Measurements from ENCODE around the gene PI4K2A.
A peak's percentile ranks its signal among the peaks of the same experiment; 100 is the strongest.

The PI4K2A gene

GRCh38 chr10:97640174-97640867 lies at the start of gene PI4K2A:
PI4K2A (plus strand) TSS chr10:97640671; CDS start chr10:97640743, 72 bp downstream.
- DNase-seq (ENCODE audit: low spot score), result peak; percentile 99

DNA sequence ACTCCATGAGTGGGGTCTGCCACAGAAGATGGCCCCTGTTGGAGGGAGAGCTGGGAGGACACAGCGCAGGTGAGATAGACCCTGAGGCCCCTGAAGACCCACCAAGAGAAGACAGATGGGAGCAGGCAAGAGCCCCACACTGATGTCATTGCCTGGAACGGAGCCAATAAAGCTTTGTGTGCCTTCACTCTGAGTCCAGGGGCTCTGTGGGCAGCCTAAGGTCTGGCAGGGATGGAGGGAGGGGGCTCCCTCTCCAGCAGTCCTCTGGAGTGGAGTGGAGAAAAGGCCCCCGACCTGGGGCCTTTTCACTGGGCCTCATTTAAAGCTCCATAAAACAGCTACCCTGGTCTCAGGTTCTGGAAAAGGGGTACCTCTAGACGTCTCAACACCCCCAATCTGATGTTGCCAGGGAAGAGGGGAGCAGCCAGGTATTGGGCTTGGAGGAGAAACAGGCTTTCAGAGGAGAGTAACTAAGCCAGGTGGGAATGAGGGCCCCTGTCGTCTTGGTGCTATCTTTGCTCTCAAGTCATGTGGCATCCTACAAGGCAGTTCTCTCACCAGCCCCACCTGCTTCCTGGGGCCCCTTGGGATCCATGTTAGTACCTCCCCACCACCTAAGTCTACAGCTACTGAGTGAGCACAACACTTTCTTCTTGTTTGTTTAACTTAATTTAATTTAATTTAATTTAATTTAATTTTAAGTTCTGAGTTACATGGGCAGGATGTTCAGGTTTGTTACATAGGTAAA lies 49.5 kb upstream of the PI4K2A start:
- no peak for DNase-seq (ENCODE audit: low spot score)

GRCh38 chr10:97593421-97593820 lies 47.0 kb upstream of the PI4K2A start:
- no peak for DNase-seq (ENCODE audit: low spot score)

DNA sequence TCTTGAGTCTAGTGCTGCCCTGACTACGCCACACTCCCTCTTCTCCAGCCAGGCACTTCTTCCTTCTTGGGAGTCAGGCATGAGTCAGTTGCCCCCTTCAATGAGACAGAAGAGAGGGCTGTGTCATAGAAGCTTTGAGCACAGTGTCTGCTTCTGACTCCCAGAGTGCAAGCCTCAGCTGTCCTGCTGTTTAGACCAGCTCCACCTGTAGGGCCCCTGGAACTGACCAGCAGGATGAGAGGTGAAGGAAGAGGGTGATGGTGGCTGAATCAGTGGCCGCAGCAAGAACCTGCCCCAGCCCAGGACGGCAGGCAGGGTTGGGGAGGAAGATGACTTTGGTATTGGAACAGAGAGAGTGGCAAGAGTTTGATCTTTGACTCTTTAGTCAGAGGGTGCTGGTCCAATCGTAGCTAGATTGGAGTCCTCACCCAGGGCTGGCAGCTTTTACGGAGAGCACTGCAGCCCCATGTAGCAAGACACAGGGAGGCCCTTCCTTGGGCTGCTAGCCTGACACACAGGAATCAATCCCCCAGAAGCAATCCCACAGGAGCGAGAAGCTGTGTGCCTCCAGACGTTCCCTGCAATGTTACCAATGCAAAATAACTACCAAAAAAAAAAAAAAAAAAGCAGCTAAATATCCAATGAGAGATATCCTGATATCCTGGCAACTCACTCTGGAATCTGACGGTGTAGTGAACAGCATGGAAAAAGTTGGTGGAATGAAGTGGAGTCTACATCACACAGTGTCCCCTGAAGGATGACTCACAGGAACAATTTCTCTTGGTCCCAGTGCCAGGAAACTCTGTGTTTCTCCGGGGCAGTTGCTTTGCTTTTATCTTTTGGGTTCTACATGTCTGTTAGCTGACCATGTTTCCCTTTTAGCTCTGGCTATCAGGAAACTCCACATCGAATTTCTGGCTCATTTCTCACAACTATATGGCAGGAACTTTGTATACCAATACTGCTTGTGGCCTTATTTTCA lies 44.1 kb upstream of the PI4K2A start:
- peak; percentile 57 for DNase-seq (ENCODE audit: low spot score)

DNA sequence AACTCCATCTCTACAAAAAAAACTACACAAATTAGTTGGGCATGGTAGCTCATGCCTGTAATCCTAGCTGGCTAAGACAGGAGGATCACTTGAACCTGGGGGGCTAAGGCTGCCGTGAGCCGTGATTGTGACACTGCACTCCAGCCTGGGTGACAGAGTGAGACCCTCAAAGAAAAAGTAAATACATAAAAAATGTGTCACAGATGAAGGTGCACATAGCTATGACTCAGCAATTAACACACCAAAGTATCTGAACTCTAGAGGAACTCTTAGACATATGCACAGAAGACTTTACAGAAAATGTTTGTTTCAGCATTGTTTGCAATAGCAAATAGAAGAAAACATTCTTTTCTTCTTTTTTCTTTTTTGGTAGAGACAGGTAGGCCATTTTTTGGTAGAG lies 42.7 kb upstream of the PI4K2A start:
- DNase-seq (ENCODE audit: low spot score), result no peak

- no peak for DNase-seq (ENCODE audit: low spot score)
These were observed 41.8 kb upstream of the PI4K2A start for GRCh38 chr10:97598407-97599271.

DNA sequence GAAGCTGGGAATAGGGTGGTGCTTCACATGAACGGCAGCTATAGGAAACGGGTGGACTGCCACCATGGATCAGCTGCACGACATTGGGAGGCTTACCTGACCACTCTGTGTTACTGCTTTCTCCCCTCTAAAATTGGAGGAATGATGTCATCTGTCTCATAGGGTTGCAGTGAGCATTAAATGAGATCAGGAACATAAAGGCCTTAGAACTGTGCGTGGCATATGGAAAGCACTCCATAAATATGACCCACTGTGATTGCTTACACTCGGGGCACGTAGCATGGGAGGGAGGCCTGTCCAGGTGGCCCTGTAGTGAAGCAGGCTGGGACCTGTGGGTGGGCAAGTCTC lies 41.2 kb upstream of the PI4K2A start:
- DNase-seq (ENCODE audit: low spot score), result no peak

GRCh38 chr10:97600616-97601015 lies 39.9 kb upstream of the PI4K2A start:
- DNase-seq (ENCODE audit: low spot score), result no peak

DNA sequence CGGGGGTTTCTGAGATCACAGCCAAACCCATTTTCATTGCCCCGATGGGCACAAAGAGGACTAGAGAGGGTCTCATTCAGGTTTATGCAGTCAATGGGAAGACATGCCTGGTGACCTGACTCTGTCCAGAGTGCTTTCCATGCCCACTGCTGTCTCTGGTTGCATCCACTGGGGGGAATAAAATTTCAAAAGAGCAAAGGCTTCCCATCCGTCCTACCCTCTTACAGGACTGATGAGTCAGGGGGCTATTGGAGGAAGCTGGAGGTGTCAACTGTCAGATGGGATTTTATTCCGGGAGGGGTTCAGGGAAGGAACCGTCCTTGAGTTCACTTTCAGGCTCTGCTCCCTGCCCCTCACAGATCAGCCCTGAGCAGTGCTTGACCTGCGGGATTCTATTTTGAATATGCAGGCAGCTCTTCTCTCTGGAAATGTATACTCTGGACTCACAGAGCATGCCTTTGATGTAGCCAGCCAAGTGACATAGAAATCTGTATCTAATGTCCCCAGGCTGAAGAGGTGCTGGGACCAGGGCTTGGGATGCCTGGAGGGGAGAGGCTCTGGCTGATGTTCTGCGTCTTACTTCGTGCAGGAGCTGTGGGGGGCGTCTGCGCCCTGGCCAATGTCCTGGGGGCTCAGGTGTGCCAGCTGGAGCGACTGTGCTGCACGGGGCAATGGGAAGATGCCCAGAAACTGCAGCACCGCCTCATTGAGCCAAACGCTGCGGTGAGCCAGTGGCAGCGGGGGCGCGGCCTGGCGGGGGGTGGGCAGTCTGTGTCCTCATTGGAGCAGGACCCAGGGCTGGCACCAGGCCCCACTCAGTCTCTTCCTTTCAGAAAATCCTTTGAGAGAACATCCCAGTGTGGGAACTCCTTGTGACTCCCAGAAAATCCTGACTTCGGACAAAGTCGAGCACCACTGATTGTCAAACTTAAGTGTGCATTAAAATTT lies 38.9 kb upstream of the PI4K2A start:
- DNase-seq (ENCODE audit: low spot score), result peak; percentile 43

DNA sequence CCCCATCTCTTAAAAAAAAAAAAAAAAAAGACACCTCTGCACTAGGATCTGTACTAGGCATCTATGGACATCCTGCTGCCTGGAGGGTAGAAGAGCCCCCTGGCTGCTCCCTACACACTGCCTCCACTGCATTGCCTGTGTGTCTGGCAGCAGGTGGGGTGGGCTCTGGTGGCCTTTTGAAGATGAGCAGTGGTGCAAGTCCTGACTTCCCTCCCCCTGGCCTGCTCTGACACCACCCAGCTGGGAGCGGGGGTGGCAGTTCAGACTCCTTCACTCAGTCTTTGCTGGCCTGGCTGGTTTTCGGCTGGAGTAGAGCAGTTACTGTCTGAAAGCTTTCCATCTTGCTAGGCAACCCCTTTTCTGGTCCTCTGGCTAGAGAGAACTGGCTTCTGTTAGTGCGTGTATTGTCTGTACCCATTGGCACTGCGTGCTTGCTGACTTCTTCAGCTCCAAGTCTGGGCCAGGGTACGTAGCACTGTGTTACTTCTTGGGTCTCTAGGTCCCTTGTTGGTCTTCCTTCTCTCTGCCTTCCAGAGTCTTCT lies 33.3 kb upstream of the PI4K2A start:
- DNase-seq (ENCODE audit: low spot score), result peak; percentile 68

DNA sequence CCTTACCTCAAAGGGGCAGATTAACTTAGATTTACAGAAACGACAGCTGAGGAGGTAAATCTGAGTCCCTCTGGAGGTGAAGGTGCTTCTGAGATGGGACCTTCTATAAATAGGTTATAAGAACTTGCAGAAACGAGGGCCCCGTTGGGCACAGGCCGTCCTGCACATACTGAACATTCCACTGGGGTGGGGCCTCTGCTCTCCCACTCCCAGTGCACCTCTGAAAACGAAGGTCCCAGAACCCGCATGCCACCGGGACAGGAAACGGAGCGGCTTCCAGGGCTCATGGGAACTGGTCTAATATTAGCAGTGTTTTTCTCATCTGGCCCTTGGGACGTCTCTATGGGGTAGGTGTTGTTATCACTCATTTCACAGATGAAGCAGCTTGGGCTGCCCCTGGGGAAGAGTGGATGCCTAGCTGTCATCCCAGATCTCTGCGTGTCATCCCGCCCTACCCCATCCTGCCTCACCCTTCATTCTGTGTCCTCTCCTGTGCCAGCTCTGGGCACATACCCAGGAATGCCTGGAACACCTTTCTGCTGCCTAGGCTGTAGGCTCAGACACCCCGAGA lies 31.4 kb upstream of the PI4K2A start:
- DNase-seq (ENCODE audit: low spot score), result no peak

DNA sequence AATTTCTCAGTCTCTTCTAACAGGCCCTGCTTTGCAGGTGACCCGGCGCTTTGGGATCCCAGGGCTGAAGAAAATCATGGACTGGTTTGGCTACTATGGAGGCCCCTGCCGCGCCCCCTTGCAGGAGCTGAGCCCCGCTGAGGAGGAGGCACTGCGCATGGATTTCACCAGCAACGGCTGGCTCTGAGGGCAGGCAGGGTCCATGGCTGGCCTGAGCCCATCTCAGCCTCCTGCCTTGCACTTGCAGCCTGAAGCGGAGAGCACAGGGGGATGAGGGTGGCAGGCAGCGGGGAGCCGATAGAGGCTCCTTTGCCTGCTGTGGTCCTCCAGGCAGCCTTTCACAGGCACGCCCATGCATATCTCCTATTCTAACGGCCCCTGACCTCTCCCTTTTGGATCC lies 29.0 kb upstream of the PI4K2A start:
- no peak for DNase-seq (ENCODE audit: low spot score)

GRCh38 chr10:97612386-97612785 lies 28.1 kb upstream of the PI4K2A start:
- peak; percentile 33 for DNase-seq (ENCODE audit: low spot score)

DNA sequence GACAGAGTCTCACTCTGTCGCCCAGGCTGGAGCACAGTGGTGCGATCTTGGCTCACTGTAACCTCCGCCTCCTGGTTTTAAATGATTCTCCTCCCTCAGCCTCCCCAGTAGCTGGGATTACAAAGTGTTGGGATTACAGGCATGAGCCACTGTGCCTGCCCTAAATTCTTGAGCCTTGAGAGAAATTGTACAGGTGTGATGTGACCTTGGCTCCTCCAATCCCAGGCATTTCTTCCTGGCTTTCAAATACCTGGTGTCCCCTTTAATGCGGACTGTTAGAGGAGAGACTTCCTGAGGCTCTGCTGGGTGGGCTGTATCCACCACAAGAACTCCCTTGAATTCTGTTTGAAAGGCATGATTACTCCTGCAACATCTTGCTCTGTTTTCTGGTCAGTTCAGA lies 22.2 kb upstream of the PI4K2A start:
- no peak for DNase-seq (ENCODE audit: low spot score)

GRCh38 chr10:97618733-97619132 lies 21.7 kb upstream of the PI4K2A start:
- DNase-seq (ENCODE audit: low spot score), result no peak

DNA sequence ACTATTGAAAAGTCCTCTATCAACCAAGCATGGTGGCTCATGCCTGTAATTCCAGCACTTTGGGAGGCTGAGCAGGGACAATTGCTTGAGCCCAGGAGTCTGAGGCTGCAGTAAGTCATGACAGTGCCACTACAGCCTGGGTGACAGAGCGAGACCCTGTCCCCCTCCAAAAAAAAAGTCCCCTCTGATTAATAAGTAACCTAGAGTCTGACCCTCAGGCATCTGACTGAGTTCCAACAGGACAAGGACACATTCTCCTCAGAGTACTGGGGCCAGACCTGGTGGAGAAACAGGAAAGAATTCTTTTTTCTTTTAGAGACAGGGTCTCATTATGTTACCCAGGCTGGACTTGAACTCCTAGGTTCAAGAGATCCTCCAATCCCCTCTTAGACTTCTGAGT lies 17.2 kb upstream of the PI4K2A start:
- no peak for DNase-seq (ENCODE audit: low spot score)

DNA sequence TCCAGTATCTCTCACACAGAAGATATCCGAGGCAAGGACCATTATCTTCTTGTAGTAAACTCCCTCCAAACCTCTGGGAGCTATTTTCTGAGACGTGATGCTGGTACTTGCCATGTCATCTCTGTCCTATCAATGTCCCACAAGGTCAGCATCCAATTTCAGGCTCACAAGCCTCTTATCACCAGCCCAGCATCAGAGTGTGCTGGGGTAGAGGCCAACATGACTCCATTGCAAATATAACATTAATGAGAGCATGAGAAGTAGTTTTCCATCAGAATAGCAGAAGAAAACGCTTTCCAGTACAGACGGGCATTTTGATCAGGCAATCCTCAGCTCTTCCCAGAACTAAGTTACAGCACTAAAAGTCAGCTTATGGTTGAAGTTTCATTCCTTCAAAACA lies 12.7 kb upstream of the PI4K2A start:
- no peak for DNase-seq (ENCODE audit: low spot score)

DNA sequence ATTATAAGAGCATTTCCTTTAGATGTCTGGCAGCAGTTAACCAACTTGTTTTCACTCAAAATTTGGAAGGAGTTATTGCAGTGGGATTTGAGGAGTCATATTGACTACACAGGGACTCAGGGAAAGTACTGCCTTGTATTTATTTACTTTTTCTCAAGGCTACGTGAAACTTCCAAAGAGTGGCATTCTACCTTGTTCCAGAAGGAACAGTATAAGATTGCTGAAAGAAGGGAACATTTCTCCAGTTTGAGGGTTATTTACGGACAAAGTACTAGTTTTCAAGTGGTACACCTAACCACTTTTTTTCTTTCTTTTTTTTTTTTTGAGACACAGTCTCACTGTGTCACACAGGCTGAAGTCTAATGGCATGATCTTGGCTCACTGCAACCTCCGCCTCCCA lies 12.2 kb upstream of the PI4K2A start:
- no peak for DNase-seq (ENCODE audit: low spot score)

- no peak for DNase-seq (ENCODE audit: low spot score)
These were observed 11.2 kb upstream of the PI4K2A start for GRCh38 chr10:97629289-97629688.

GRCh38 chr10:97631098-97631497 lies 9.4 kb upstream of the PI4K2A start:
- no peak for DNase-seq (ENCODE audit: low spot score)
